DOHH2 (cell line): ENCODE results near the gene COQ10B.

Source experiments
- H3F3A ChIP-seq: fragments of 200-600 bp; sonication (generic), shearing (Covaris generic); 2 replicates; pipeline ENCODE4 v1.6.0; 2016; ENCODE audit warnings: antibody characterized with exemption, mild to moderate bottlenecking; ENCODE audit not compliant: control insufficient read depth, insufficient read depth
- H3K27ac ChIP-seq: fragments of 200-600 bp; sonication (generic); 2 replicates; pipeline ENCODE4 v1.5.1; 2014; ENCODE audit warnings: low read depth, mild to moderate bottlenecking, low read length, moderate library complexity
- H3K27me3 ChIP-seq: fragments of 200-600 bp; sonication (generic); 2 replicates; pipeline ENCODE4 v1.6.1; 2014; ENCODE audit warnings: mild to moderate bottlenecking, low read length, mixed read lengths; ENCODE audit not compliant: control insufficient read depth
- H3K36me3 ChIP-seq: fragments of 200-600 bp; sonication (generic); 2 replicates; pipeline ENCODE4 v1.6.1; 2014; ENCODE audit warnings: mild to moderate bottlenecking, low read length, moderate library complexity, mixed read lengths; ENCODE audit not compliant: control insufficient read depth
- H3K4me1 ChIP-seq: fragments of 200-600 bp; sonication (generic); 2 replicates; pipeline ENCODE4 v1.6.1; 2014; ENCODE audit warnings: mild to moderate bottlenecking, low read length, mixed read lengths; ENCODE audit not compliant: control insufficient read depth
- H3K4me2 ChIP-seq: fragments of 200-600 bp; sonication (generic); 2 replicates; pipeline ENCODE4 v1.6.0; 2014; ENCODE audit warnings: mild to moderate bottlenecking, low read length, moderate library complexity
- H3K4me3 ChIP-seq: fragments of 200-600 bp; sonication (generic); 2 replicates; pipeline ENCODE4 v1.5.1; 2014; ENCODE audit warnings: mild to moderate bottlenecking, low read length, mixed read lengths
- H3K79me2 ChIP-seq: fragments of 200-600 bp; sonication (generic); 2 replicates; pipeline ENCODE4 v1.6.1; 2014; ENCODE audit warnings: mild to moderate bottlenecking, low read length, mixed read lengths; ENCODE audit not compliant: control insufficient read depth
- H3K9me2 ChIP-seq: fragments of 200-600 bp; sonication (generic); replicated peaks from 2 replicates; pipeline ENCODE4 v1.6.1; 2014; ENCODE audit warnings: mild to moderate bottlenecking, low read length, mixed read lengths; ENCODE audit not compliant: control insufficient read depth
- H3K9me3 ChIP-seq: fragments of 200-600 bp; sonication (generic); 2 replicates; pipeline ENCODE4 v1.6.1; 2014; ENCODE audit warnings: antibody characterized with exemption, low read length, mixed read lengths; ENCODE audit not compliant: control insufficient read depth, insufficient read depth
- H4K20me1 ChIP-seq: fragments of 200-600 bp; sonication (generic); 2 replicates; pipeline ENCODE4 v1.6.0; 2014; ENCODE audit warnings: low read depth, mild to moderate bottlenecking, antibody characterized with exemption, low read length, moderate library complexity; ENCODE audit not compliant: control insufficient read depth, insufficient read depth
- CTCF ChIP-seq: fragments of 200-600 bp; sonication (generic); IDR thresholded peaks from one replicate; pipeline ENCODE4 v1.5.1; 2014; ENCODE audit warnings: antibody characterized with exemption, mild to moderate bottlenecking, low read depth, low read length; ENCODE audit not compliant: poor library complexity, severe bottlenecking
- EZH2phosphoT487 ChIP-seq: fragments of 200-600 bp; sonication (generic); IDR thresholded peaks from 2 replicates; pipeline ENCODE4 v1.6.1; 2017; ENCODE audit warnings: borderline replicate concordance, mild to moderate bottlenecking, antibody characterized with exemption, low read length, moderate library complexity, mixed read lengths

Gene COQ10B

GRCh38 chr2:197414515-197414914, 38.8 kb upstream of the COQ10B start:
- Histone ChIP-seq H3K79me2 (peaks cover 39% of the 10 kb centered on the region), H3K36me3 (peaks cover 90% of the 10 kb centered on the region), H3K9me3 (no peaks in the 10 kb centered on the region)

DNA sequence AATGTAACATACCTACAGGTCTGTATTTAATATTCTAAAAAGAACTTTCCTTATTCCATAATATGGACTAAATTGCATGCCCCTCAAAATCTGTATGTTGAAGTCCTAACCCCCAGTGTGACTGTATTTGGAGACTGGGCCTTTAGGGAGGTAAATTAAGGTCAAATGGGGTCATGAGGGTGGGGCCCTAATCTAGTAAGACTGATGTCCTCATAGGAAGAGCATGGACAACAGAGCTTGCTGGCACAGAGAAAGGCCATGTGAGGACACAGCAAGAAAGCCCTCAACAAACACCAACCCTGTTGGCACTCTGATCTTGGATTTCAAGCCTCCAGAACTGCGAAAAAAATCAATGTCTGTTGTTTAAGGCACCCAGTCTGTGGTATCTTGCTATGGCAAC, 37.1 kb upstream of the COQ10B start:
- H3K27ac ChIP-seq, result no peak overlapping the region
- TF ChIP-seq CTCF (no peak), EZH2phosphoT487 (no peak)
- H3K9me3 ChIP-seq, result no peaks in the 10 kb centered on the region
- no peak overlapping the region for H3K4me2 ChIP-seq
- H3F3A ChIP-seq, result peaks cover 24% of the 10 kb centered on the region
- no peaks in the 10 kb centered on the region for H3K9me2 ChIP-seq
- peaks cover 51% of the 10 kb centered on the region for H3K79me2 ChIP-seq
- H3K27me3 ChIP-seq, result no peaks in the 10 kb centered on the region
- no peak overlapping the region for H3K4me3 ChIP-seq
- H3K4me1 ChIP-seq, result no peaks in the 10 kb centered on the region
- peaks cover 91% of the 10 kb centered on the region for H3K36me3 ChIP-seq
- H4K20me1 ChIP-seq, result 0 out of 2 replicates have a peak, but pooled peaks cover 6% of the 10 kb centered on the region

More at GRCh38 chr2:197414515-197414914, 38.8 kb upstream of the COQ10B start:
- H3K4me1 ChIP-seq, result no peaks in the 10 kb centered on the region
- H3K9me2 ChIP-seq, result no peaks in the 10 kb centered on the region
- H3K27ac ChIP-seq, result no peak overlapping the region
- no peak for TF ChIP-seq EZH2phosphoT487
- TF ChIP-seq CTCF, result no peak
- H3K4me3 ChIP-seq, result no peak overlapping the region
- H3F3A ChIP-seq, result peaks cover 9% of the 10 kb centered on the region
- no peaks in the 10 kb centered on the region for H3K27me3 ChIP-seq
- H4K20me1 ChIP-seq, result no peaks in the 10 kb centered on the region
- no peak overlapping the region for H3K4me2 ChIP-seq

DNA sequence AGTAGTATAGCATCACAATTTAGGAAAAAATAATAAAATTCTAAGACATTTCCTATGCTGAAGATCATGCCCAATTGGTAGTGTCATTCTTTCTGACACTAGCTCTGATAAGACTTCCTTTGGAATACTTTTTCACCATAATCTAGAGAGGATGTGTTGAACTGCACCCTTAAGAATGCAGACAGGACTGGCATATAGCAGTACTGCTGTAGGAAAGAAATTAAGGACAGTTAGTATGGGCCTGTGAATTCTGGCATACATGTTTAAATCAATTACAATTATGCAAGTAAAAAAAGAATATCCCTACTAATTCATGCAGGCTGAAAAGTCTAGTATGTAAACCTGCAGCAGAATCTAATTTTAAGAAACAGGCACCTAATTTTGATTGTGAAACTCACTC, 33.9 kb upstream of the COQ10B start:
- Histone ChIP-seq H3K27me3 (no peaks in the 10 kb centered on the region), H3K9me3 (no peaks in the 10 kb centered on the region), H3K4me3 (no peak overlapping the region), H3K36me3 (peaks cover 95% of the 10 kb centered on the region), H3K4me2 (no peak overlapping the region), H3K4me1 (no peaks in the 10 kb centered on the region), H3K79me2 (peaks cover 74% of the 10 kb centered on the region), H3K27ac (no peak overlapping the region), H3K9me2 (no peaks in the 10 kb centered on the region), H3F3A (peaks cover 26% of the 10 kb centered on the region), H4K20me1 (0 out of 2 replicates have a peak, but pooled peaks cover 12% of the 10 kb centered on the region)
- TF ChIP-seq EZH2phosphoT487 (no peak), CTCF (no peak)

DNA sequence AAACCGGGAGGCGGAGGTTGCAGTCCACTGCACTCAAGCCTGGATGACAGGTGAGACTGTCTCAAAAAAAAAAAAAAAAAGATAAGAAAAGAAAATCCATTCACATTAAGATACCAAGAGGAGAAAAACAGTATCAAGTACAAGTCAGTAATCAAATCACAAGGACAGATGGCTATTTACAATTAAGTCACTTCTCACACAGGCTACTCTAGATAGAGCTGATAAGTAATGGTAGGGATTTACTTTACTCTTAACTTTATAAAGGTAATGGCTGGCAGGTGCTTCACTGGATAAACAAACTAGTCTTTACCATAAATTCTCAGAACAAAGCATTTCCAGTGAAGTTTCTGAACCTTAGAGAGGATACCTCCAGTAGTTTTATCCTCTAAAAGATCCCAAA, 30.0 kb upstream of the COQ10B start:
- H3K27ac ChIP-seq, result no peak overlapping the region
- no peaks in the 10 kb centered on the region for H3K9me3 ChIP-seq
- peaks cover 8% of the 10 kb centered on the region for H3K4me1 ChIP-seq
- H3K4me2 ChIP-seq, result no peak overlapping the region
- peaks cover 94% of the 10 kb centered on the region for H3K79me2 ChIP-seq
- H4K20me1 ChIP-seq, result peaks cover 28% of the 10 kb centered on the region
- H3K27me3 ChIP-seq, result no peaks in the 10 kb centered on the region
- no peaks in the 10 kb centered on the region for H3K9me2 ChIP-seq
- no peak overlapping the region for H3K4me3 ChIP-seq
- no peak for TF ChIP-seq EZH2phosphoT487
- no peak for TF ChIP-seq CTCF
- peaks cover 84% of the 10 kb centered on the region for H3K36me3 ChIP-seq
- H3F3A ChIP-seq, result peaks cover 27% of the 10 kb centered on the region
